Subcutaneous abdominal adipose tissue (tissue), 5 donors: ENCODE measurements around the gene NCAPD2.
"Not testable (repeated sequence)": the region's sequence is repeated elsewhere in the genome, so short reads cannot be mapped to it uniquely, and the experiment has no call there.

Experiments
- H3K27ac ChIP-seq: one replicate; pipeline ENCODE4 v1.7.0; 2013; ENCODE audit warnings: low read depth, mild to moderate bottlenecking, inconsistent platforms, low read length, moderate library complexity
- H3K27me3 ChIP-seq, 5 donors: one replicate each; pipeline ENCODE4 v1.7.0; 2013; ENCODE audit warnings: low read length in 5 of 5, inconsistent platforms in 1 of 5; ENCODE audit not compliant: control insufficient read depth in 5 of 5, insufficient read depth in 4 of 5
- H3K36me3 ChIP-seq, 5 donors: one replicate each; pipeline ENCODE4 v1.7.0; 2013; ENCODE audit warnings: low read length in 5 of 5; ENCODE audit not compliant: control insufficient read depth in 5 of 5, insufficient read depth in 5 of 5
- H3K4me1 ChIP-seq, 5 donors: one replicate each; pipeline ENCODE4 v1.7.0; 2013; ENCODE audit warnings: low read length in 5 of 5, mild to moderate bottlenecking in 3 of 5, moderate library complexity in 1 of 5; ENCODE audit not compliant: control insufficient read depth in 5 of 5, insufficient read depth in 5 of 5
- H3K4me3 ChIP-seq, 5 donors: one replicate each; pipeline ENCODE4 v1.7.0; 2013; ENCODE audit warnings: low read length in 5 of 5, low read depth in 1 of 5
- H3K9ac ChIP-seq, 5 donors: one replicate each; pipeline ENCODE4 v1.7.0; 2013; ENCODE audit warnings: low read length in 5 of 5, mild to moderate bottlenecking in 4 of 5, moderate library complexity in 3 of 5
- H3K9me3 ChIP-seq, 5 donors: one replicate each; pipeline ENCODE4 v1.7.0; 2013; ENCODE audit warnings: low read length in 5 of 5; ENCODE audit not compliant: control insufficient read depth in 5 of 5
- donor health status: healthy.
- donor health status: healthy.
- donor health status: healthy.
- donor health status: healthy.
- donor health status: healthy.

Gene NCAPD2

GRCh38 chr12:6533923-6534694 lies 40.2 kb downstream of the NCAPD2 start, which contains the start of gene GAPDH:
Gene GAPDH (plus strand): TSS chr12:6534517. CDS start chr12:6534833, 316 bp downstream.
- peak within 1 kb of the TSS; percentile 70 to 90 (median 80) for H3K4me3 ChIP-seq
- no peaks in the 10 kb centered on the region for H3K27me3 ChIP-seq
- no peaks in the 10 kb centered on the region for H3K9me3 ChIP-seq
- H3K36me3 ChIP-seq = peaks cover 4 to 54% (median 52%) of the 10 kb centered on the region in 5 donors
- peaks cover 14 to 53% (median 46%) of the 10 kb centered on the region in 5 donors for H3K4me1 ChIP-seq
- peak within 1 kb of the TSS; percentile 48 to 90 (median 86) for H3K9ac ChIP-seq
- peak within 1 kb of the TSS; percentile 96 for H3K27ac ChIP-seq

GRCh38 chr12:6534695-6534944 lies 40.7 kb downstream of the NCAPD2 start:
- Histone ChIP-seq H3K9me3 (no peaks in the 10 kb centered on the region), H3K4me1 (peaks cover 14 to 53% (median 46%) of the 10 kb centered on the region in 5 donors), H3K9ac (peak overlapping the region in 4 of 5 donors; percentile 78 to 90 (median 88)), H3K36me3 (peaks cover 4 to 53% (median 52%) of the 10 kb centered on the region in 5 donors), H3K27me3 (no peaks in the 10 kb centered on the region), H3K27ac (peak overlapping the region; percentile 96), H3K4me3 (peak overlapping the region in 4 of 5 donors; percentile 73 to 90 (median 84))

DNA sequence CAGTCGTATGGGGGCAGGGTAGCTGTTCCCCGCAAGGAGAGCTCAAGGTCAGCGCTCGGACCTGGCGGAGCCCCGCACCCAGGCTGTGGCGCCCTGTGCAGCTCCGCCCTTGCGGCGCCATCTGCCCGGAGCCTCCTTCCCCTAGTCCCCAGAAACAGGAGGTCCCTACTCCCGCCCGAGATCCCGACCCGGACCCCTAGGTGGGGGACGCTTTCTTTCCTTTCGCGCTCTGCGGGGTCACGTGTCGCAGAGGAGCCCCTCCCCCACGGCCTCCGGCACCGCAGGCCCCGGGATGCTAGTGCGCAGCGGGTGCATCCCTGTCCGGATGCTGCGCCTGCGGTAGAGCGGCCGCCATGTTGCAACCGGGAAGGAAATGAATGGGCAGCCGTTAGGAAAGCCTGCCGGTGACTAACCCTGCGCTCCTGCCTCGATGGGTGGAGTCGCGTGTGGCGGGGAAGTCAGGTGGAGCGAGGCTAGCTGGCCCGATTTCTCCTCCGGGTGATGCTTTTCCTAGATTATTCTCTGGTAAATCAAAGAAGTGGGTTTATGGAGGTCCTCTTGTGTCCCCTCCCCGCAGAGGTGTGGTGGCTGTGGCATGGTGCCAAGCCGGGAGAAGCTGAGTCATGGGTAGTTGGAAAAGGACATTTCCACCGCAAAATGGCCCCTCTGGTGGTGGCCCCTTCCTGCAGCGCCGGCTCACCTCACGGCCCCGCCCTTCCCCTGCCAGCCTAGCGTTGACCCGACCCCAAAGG lies 41.2 kb downstream of the NCAPD2 start:
- Histone ChIP-seq H3K36me3 (peaks cover 4 to 53% (median 52%) of the 10 kb centered on the region in 5 donors), H3K4me3 (peak overlapping the region; percentile 56 to 90 (median 80)), H3K9ac (peak overlapping the region; percentile 48 to 90 (median 86)), H3K4me1 (peaks cover 14 to 55% (median 47%) of the 10 kb centered on the region in 5 donors), H3K27ac (peak overlapping the region; percentile 96), H3K27me3 (no peaks in the 10 kb centered on the region), H3K9me3 (no peaks in the 10 kb centered on the region)

DNA sequence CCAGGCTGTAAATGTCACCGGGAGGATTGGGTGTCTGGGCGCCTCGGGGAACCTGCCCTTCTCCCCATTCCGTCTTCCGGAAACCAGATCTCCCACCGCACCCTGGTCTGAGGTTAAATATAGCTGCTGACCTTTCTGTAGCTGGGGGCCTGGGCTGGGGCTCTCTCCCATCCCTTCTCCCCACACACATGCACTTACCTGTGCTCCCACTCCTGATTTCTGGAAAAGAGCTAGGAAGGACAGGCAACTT lies 41.7 kb downstream of the NCAPD2 start:
- peak overlapping the region; percentile 48 to 90 (median 86) for H3K9ac ChIP-seq
- H3K27me3 ChIP-seq = no peaks in the 10 kb centered on the region
- H3K9me3 ChIP-seq = no peaks in the 10 kb centered on the region
- peak overlapping the region; percentile 70 to 90 (median 80) for H3K4me3 ChIP-seq
- peaks cover 16 to 60% (median 52%) of the 10 kb centered on the region in 5 donors for H3K4me1 ChIP-seq
- peak overlapping the region; percentile 96 for H3K27ac ChIP-seq
- peaks cover 0 to 49% (median 49%) of the 10 kb centered on the region in 5 donors for H3K36me3 ChIP-seq

- Histone ChIP-seq H3K4me1 (peaks cover 16 to 66% (median 58%) of the 10 kb centered on the region in 5 donors), H3K36me3 (peaks cover 0 to 45% (median 43%) of the 10 kb centered on the region in 5 donors), H3K27me3 (no peaks in the 10 kb centered on the region), H3K4me3 (peak overlapping the region; percentile 70 to 90 (median 80)), H3K9ac (peak overlapping the region in 4 of 5 donors; percentile 48 to 90 (median 88)), H3K27ac (peak overlapping the region; percentile 96), H3K9me3 (no peaks in the 10 kb centered on the region)
Observed at GRCh38 chr12:6535960-6536847, 42.3 kb downstream of the NCAPD2 start.

- Histone ChIP-seq H3K4me1 (peaks cover 15 to 66% (median 61%) of the 10 kb centered on the region in 5 donors), H3K9ac (no peak overlapping the region), H3K27ac (no peak overlapping the region), H3K27me3 (no peaks in the 10 kb centered on the region), H3K9me3 (no peaks in the 10 kb centered on the region), H3K36me3 (peaks cover 0 to 54% (median 42%) of the 10 kb centered on the region in 5 donors), H3K4me3 (no peak overlapping the region)
Observed at GRCh38 chr12:6536894-6537579, 43.1 kb downstream of the NCAPD2 start.

GRCh38 chr12:6537580-6538419 lies 43.9 kb downstream of the NCAPD2 start:
- H3K9me3 ChIP-seq, H3K4me3 ChIP-seq, H3K27ac ChIP-seq, H3K9ac ChIP-seq, H3K27me3 ChIP-seq: not testable (repeated sequence)
- peaks cover 0 to 61% (median 47%) of the 10 kb centered on the region in 5 donors for H3K36me3 ChIP-seq
- H3K4me1 ChIP-seq = peaks cover 9 to 61% (median 54%) of the 10 kb centered on the region in 5 donors

DNA sequence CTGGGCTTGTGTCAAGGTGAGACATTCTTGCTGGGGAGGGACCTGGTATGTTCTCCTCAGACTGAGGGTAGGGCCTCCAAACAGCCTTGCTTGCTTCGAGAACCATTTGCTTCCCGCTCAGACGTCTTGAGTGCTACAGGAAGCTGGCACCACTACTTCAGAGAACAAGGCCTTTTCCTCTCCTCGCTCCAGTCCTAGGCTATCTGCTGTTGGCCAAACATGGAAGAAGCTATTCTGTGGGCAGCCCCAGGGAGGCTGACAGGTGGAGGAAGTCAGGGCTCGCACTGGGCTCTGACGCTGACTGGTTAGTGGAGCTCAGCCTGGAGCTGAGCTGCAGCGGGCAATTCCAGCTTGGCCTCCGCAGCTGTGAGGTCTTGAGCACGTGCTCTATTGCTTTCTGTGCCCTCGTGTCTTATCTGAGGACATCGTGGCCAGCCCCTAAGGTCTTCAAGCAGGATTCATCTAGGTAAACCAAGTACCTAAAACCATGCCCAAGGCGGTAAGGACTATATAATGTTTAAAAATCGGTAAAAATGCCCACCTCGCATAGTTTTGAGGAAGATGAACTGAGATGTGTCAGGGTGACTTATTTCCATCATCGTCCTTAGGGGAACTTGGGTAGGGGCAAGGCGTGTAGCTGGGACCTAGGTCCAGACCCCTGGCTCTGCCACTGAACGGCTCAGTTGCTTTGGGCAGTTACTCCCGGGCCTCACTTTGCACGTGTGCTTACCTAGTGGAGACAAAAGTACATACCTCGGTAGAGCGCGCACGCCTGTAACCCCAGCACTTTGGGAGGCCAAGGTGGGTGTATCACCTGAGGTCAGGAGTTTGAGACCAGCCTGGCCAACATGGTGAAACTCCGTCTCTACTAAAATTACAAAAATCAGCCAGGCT lies 44.8 kb downstream of the NCAPD2 start:
- Histone ChIP-seq H3K27ac (no peak overlapping the region), H3K9me3 (no peaks in the 10 kb centered on the region), H3K36me3 (peaks cover 0 to 67% (median 51%) of the 10 kb centered on the region in 5 donors), H3K27me3 (no peaks in the 10 kb centered on the region), H3K4me1 (peaks cover 9 to 52% (median 45%) of the 10 kb centered on the region in 5 donors), H3K9ac (no peak overlapping the region), H3K4me3 (no peak overlapping the region)
